HepG2 (cell line): ENCODE results near the gene OSBPL10.

Experiments
- CREM ChIP-seq, 2 experiments: sonication (generic) in 1 of 2; formaldehyde crosslinking in 1 of 2; IDR thresholded peaks; 2 replicates each; pipeline versions ENCODE4 v1.4.0 to v1.6.1; 2016 to 2020; ENCODE audit warnings: antibody characterized with exemption in 1 of 2, mild to moderate bottlenecking in 1 of 2, missing genetic modification reagents in 1 of 2
- CTCF ChIP-seq: sonication (generic); formaldehyde crosslinking; IDR thresholded peaks from 2 replicates; pipeline ENCODE4 v1.5.0; 2020; ENCODE audit warnings: mild to moderate bottlenecking, missing genetic modification reagents, moderate library complexity
- HDAC6 ChIP-seq: fragments of 200-600 bp; sonication (generic); IDR thresholded peaks from 2 replicates; pipeline ENCODE4 v1.7.0; 2017; ENCODE audit warnings: mild to moderate bottlenecking, antibody characterized with exemption, low read length, low read depth
- HOXD1 ChIP-seq: sonication (generic); formaldehyde crosslinking; IDR thresholded peaks from 2 replicates; pipeline ENCODE4 v1.5.0; 2020; ENCODE audit warnings: missing genetic modification reagents
- POGZ ChIP-seq: sonication (generic); formaldehyde crosslinking; IDR thresholded peaks from 2 replicates; pipeline ENCODE4 v1.4.0; 2020; ENCODE audit warnings: mild to moderate bottlenecking, missing genetic modification reagents
- POLR2AphosphoS5 ChIP-seq: IDR thresholded peaks from 2 replicates; pipeline ENCODE4 v1.6.1; 2012; ENCODE audit warnings: low read depth, low read length
- RFX5 ChIP-seq: IDR thresholded peaks from 2 replicates; pipeline ENCODE4 v1.6.1; 2011; ENCODE audit warnings: low read depth, low read length, improper control_type of control experiment
- USF2 ChIP-seq, 2 experiments: sonication (generic) in 1 of 2; formaldehyde crosslinking in 1 of 2; IDR thresholded peaks; 2 replicates each; pipeline versions ENCODE4 v1.5.1 to v1.6.1; 2011 to 2020; ENCODE audit warnings: borderline replicate concordance in 1 of 2, low read depth in 1 of 2, low read length in 1 of 2, mild to moderate bottlenecking in 1 of 2, missing genetic modification reagents in 1 of 2, moderate library complexity in 1 of 2
- ZNF660 ChIP-seq: sonication (generic); formaldehyde crosslinking; IDR thresholded peaks from 2 replicates; pipeline ENCODE4 v1.5.1; 2020; ENCODE audit warnings: mild to moderate bottlenecking, low read depth, missing genetic modification reagents, borderline replicate concordance

GRCh38 chr3:32009101-32009500 lies 28.0 kb upstream of the OSBPL10 start:
- TF ChIP-seq POGZ (no peak), RFX5 (no peak), HOXD1 (CRISPR knock-in tag) (no peak), HDAC6 (no peak), ZNF660 (CRISPR knock-in tag) (no peak), CREM (IDR thresholded peaks at IDR 0.05) (no peak), CREM (CRISPR knock-in tag; IDR thresholded peaks at IDR 0.05) (no peak), USF2 (IDR thresholded peaks at IDR 0.05; ENCODE audit: low read depth, low read length) (no peak), USF2 (CRISPR knock-in tag; IDR thresholded peaks at IDR 0.05; ENCODE audit: borderline replicate concordance) (no peak), POLR2AphosphoS5 (no peak), CTCF (CRISPR knock-in tag) (no peak)
